Measurements from ENCODE around the gene LIMS1. TPM values are rescaled to one million over a fixed set of nuclear protein-coding genes. Genes with fewer than 3 reads are reported as not detected.

Gene LIMS1
- total RNA-seq, 6 donors from 2014 or later = 51.3 to 148 (median 87.7) TPM

DNA sequence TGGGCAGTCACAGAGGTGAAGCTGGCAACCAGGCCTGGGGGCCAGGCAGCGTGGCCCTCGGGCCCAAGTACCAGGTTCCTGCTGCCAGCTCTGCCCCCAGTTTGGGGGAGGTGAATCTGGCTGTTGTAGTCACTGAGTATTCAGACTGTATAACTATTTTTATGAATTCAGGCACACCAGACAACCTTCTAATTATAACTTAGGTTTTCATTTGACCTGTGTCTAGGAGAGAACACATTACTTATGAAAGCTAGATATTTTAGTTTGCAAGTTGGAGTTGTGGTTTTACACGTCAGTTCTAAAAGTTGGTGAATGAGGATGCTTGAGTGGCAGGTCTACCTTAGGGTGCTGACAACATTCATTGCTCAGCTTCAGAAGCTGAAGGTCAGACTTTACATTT, 71.7 kb downstream of the LIMS1 start:
- DNase-seq (no peak), ATAC-seq (ENCODE audit: low FRiP score in 2 of 2) (no peak)
- Histone ChIP-seq H3K4me1 (peaks cover 8 to 18% (median 15%) of the 10 kb centered on the region in 4 donors), H3K4me3 (no peak overlapping the region), H3K36me3 (no peaks in the 10 kb centered on the region), H3K27ac (no peak overlapping the region), H3K9me3 (no peaks in the 10 kb centered on the region), H3K27me3 (no peaks in the 10 kb centered on the region)
- no peak for TF ChIP-seq POLR2A (IDR thresholded peaks at IDR 0.05)
- TF ChIP-seq EP300 (IDR thresholded peaks at IDR 0.05) = no peak
- TF ChIP-seq POLR2AphosphoS5 (IDR thresholded peaks at IDR 0.05) = no peak
- TF ChIP-seq, protein P1, sequence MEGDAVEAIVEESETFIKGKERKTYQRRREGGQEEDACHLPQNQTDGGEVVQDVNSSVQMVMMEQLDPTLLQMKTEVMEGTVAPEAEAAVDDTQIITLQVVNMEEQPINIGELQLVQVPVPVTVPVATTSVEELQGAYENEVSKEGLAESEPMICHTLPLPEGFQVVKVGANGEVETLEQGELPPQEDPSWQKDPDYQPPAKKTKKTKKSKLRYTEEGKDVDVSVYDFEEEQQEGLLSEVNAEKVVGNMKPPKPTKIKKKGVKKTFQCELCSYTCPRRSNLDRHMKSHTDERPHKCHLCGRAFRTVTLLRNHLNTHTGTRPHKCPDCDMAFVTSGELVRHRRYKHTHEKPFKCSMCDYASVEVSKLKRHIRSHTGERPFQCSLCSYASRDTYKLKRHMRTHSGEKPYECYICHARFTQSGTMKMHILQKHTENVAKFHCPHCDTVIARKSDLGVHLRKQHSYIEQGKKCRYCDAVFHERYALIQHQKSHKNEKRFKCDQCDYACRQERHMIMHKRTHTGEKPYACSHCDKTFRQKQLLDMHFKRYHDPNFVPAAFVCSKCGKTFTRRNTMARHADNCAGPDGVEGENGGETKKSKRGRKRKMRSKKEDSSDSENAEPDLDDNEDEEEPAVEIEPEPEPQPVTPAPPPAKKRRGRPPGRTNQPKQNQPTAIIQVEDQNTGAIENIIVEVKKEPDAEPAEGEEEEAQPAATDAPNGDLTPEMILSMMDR (IDR thresholded peaks at IDR 0.05) = no peak
- WGBS, 2 donors = 90 to 98% methylated on average over 3 of the region's 3 CpGs

DNA sequence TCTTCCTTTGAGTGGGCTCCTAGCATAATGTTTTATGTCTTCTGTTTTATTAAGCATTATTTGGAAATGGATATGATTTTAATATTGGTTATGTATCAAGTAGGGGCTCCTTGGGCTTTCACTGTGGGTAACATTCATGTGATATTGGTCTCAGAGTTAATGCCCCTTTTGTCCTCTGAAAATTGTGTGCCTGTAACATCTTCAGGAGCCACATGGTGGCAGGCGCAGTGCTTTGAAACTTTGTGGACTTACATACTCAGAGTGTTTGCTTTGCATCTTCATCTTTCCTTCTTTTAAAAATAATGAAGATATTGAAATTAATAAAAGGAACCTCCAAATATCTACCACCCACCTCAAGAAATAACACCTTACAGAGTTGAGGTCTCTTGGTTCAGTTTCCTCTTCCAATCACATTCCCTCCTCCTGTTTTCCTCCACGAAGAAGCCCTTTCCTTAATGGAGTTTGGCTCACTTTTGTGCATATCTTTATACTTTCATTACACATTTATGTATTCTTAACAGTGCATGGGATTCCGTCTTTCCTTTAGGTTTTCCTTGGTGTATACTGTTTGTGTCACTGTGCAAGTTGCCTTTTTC, 73.5 kb downstream of the LIMS1 start:
- DNase-seq (peak in 1 of 2 donors; percentile 58), ATAC-seq (ENCODE audit: low FRiP score in 2 of 2) (peak in 1 of 2 donors; percentile 56)
- no peaks in the 10 kb centered on the region for H3K27me3 ChIP-seq
- H3K9me3 ChIP-seq = no peaks in the 10 kb centered on the region
- 64 to 66% methylated on average over 3 of the region's 3 CpGs for WGBS, 2 donors
- H3K36me3 ChIP-seq = no peaks in the 10 kb centered on the region
- TF ChIP-seq, protein P1 (IDR thresholded peaks at IDR 0.05) = peak in 5 of 6 experiments; percentile 48 to 74 (median 63)
- TF ChIP-seq POLR2AphosphoS5 (IDR thresholded peaks at IDR 0.05) = no peak
- peaks cover 11 to 32% (median 28%) of the 10 kb centered on the region in 4 donors for H3K4me1 ChIP-seq
- H3K27ac ChIP-seq = no peak overlapping the region
- no peak overlapping the region for H3K4me3 ChIP-seq

DNA sequence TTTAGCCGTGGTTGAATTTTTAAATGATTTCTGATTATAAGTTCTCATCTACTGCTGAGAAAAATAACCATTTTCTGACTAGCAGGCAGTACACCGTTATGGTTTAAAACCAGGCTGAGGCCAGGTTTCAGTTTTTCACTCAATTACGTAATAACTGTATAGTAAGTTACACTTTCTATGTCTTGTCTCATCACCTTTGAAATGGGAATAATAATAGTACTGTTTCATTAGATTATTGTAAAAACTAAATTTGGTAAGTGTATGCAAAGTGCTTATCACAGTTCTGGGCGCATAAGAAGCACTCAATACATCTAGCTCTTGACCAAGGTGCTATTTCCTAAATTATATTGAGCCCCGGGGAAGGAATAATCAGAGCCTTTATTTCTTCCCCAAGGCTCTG, 76.8 kb downstream of the LIMS1 start:
- no peaks in the 10 kb centered on the region for H3K36me3 ChIP-seq
- no peak for TF ChIP-seq EP300 (IDR thresholded peaks at IDR 0.05)
- no peak for TF ChIP-seq POLR2AphosphoS5 (IDR thresholded peaks at IDR 0.05)
- TF ChIP-seq, protein P1 (IDR thresholded peaks at IDR 0.05) = no peak
- TF ChIP-seq POLR2A (IDR thresholded peaks at IDR 0.05) = no peak
- H3K4me1 ChIP-seq = peaks cover 36 to 65% (median 55%) of the 10 kb centered on the region in 4 donors
- no peaks in the 10 kb centered on the region for H3K9me3 ChIP-seq
- peak overlapping the region in 2 of 4 donors; percentile 54 to 81 for H3K27ac ChIP-seq
- H3K4me3 ChIP-seq = no peak overlapping the region
- 58 to 63% methylated on average over 5 of the region's 5 CpGs for WGBS, 2 donors
- no peaks in the 10 kb centered on the region for H3K27me3 ChIP-seq
- DNase-seq (no peak), ATAC-seq (ENCODE audit: low FRiP score in 2 of 2) (no peak)

DNA sequence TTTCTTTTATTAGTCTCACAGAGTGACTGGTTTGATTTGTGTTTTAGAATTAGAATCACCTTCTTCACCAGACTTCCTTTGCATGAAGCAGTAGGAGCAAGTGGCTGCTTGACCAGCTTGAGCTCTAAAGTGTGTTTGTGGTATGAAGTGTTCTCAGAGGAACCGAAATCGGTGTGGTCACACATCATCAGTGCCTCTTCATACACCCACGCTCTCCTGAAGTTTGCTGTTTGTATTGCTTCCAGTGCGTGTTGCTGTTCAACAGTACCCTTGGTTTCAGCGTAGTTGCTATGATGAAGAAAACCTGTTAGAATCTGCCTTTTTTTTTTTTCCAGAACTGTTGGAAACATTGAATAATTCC, 77.9 kb downstream of the LIMS1 start:
- TF ChIP-seq POLR2AphosphoS5 (IDR thresholded peaks at IDR 0.05) (peak; percentile 69 to 76), EP300 (IDR thresholded peaks at IDR 0.05) (peak in 2 of 4 donors; percentile 57 to 87), POLR2A (IDR thresholded peaks at IDR 0.05) (no peak)
- TF ChIP-seq, protein P1 (IDR thresholded peaks at IDR 0.05) = no peak
- 28 to 60% methylated on average over 5 of the region's 5 CpGs for WGBS, 2 donors
- Histone ChIP-seq H3K27me3 (no peaks in the 10 kb centered on the region), H3K36me3 (no peaks in the 10 kb centered on the region), H3K4me3 (no peak overlapping the region), H3K27ac (peak overlapping the region; percentile 81 to 84 (median 82)), H3K4me1 (peaks cover 46 to 76% (median 64%) of the 10 kb centered on the region in 4 donors), H3K9me3 (no peaks in the 10 kb centered on the region)
- peak in 1 of 2 donors; percentile 84 for DNase-seq
- peak; percentile 81 to 91 for ATAC-seq (ENCODE audit: low FRiP score in 2 of 2)
